ENCODE results near the gene TMEM63A. TPM values are rescaled to one million over a fixed set of nuclear protein-coding genes. Genes with fewer than 3 reads are reported as not detected.
"Not testable (repeated sequence)": the region's sequence is repeated elsewhere in the genome, so short reads cannot be mapped to it uniquely, and the experiment has no call there.

The TMEM63A gene
- total RNA-seq, 1 donor from 2014 or later = 30.7 TPM

DNA sequence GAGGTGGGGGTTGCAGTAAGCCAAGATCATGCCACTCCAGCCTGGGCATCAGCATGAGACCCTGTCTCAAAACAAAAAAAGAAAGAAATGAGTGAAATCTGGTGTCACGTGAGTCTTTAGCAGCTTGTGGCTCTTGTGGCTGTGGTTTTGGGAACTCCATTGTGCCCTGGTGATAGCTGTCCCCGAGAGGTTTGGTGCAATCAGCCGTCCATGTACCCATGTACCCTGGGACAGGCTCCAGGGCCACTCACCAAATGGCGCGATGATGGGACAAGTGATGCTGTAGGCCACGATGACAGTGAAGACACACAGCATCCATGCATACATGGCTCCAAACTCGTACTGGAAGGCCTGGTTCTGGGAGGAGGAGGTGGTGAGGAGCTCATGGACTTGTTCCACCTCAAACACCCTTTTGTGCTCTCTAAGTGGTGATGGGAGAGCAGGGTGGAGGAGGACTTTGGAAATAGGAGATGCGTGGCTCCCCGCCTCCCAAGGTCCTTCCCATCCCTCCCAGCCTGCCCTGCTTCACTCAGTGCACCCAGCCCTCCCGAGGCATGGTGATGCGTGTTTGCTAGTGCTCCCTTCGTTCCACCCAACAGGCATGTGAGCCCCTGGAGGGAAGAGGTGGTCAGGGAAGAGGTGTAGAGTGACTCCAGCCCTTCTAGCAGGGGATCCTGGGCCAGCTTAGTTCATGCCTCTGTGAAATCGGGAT, 29.6 kb downstream of the TMEM63A start:
- DNase-seq (peak; percentile 12), ATAC-seq (no peak)
- intact Hi-C loops (cut with micrococcal nuclease) = no loop called here

GRCh38 chr1:225851805-225852204, 30.4 kb downstream of the TMEM63A start:
- intact Hi-C loops (cut with micrococcal nuclease) = no loop called here

DNA sequence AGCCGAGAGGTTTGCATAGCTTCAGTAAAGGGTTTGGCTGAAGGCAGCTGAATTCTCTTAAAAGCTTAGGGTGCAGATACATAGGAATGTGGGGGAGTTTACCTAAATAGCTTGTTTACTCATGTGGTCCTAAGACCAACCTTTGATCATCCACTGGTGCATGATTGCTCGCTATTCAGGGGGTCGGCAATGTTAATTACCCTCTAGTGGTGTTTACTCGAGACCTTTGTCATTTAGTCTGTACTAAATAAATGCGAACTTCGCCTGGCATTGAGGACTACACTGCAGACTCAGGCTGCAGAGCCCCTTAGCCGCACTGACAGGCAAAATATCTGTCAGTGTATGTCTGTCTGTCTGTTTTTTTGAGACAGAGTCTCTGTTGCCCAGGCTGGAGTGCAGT, 31.8 kb downstream of the TMEM63A start:
- ATAC-seq (no peak), DNase-seq (no peak)
- intact Hi-C loops (cut with micrococcal nuclease) = no loop called here

More at GRCh38 chr1:225851805-225852204, 30.4 kb downstream of the TMEM63A start:
- no peak for DNase-seq
- ATAC-seq = no peak

DNA sequence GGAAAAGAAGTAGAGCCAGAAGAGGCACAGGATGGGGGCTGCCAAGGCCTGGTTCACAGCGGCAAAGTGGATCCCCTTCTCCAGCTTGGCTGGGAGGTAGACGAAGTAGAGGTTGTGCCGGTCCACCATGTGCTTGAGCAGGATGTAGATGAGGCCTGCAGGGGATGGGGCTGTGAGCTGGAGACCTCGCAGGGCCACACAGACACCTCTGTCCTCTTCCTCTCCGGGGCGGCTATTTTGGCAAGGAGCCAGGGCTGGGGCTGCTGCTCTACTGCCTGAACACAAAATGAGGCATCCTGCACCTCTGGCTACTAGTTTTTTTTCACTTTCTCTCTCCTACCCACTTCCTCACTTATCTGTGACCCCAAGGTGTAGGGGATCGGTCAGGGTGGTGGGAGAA, 32.3 kb downstream of the TMEM63A start:
- ATAC-seq (no peak), DNase-seq (peak; percentile 69)
- intact Hi-C loops (cut with micrococcal nuclease) = no loop called here

DNA sequence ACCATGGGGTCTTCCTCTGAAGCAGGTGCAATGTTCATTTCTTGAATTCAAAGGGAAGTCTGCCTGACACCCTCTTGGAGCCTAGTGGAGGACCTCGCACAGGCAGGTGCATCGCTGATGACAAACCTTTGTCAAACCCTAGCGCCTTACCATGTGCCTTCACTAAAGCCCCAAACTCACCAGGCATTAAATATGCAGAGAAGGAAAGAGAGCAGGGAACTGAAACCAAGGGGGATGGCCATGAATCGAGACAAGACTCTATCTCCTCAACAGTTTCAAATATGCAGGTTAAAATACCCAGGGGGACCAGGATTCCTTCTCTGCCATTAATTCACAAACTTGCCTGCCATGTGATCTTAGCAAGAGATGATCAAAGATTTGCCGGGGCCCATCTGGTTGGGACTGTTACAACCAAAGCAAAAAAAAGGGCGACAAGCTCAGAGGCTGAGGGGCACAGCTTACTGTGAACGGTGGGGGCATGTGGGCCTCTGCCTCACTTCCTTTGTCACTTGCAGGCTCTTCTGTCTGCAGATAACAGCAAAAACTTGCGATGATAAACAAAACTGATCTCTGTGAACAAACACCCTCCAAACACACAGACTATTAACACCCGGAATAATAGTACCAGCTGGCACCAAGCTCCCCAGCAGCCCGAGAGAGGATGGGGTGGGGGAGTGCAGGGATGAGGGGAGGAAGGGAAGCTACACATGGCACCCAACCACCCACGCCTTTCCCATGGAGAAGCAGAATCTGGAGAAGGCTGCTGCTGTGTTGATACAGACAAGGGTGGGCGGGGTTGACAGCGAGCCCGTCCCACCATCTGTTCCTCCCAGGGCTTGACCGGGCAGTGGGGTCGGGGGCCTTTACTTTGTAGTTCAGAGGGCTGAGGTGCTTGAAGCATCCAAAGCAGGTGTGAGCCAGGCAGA, 33.9 kb downstream of the TMEM63A start:
- ATAC-seq (no peak), DNase-seq (peak; percentile 32)
- intact Hi-C loops (cut with micrococcal nuclease) = no loop called here

- intact Hi-C loops (cut with micrococcal nuclease) = no loop called here
- DNase-seq (peak; percentile 18), ATAC-seq (no peak)
Observed at GRCh38 chr1:225847610-225848009, 34.6 kb downstream of the TMEM63A start.

DNA sequence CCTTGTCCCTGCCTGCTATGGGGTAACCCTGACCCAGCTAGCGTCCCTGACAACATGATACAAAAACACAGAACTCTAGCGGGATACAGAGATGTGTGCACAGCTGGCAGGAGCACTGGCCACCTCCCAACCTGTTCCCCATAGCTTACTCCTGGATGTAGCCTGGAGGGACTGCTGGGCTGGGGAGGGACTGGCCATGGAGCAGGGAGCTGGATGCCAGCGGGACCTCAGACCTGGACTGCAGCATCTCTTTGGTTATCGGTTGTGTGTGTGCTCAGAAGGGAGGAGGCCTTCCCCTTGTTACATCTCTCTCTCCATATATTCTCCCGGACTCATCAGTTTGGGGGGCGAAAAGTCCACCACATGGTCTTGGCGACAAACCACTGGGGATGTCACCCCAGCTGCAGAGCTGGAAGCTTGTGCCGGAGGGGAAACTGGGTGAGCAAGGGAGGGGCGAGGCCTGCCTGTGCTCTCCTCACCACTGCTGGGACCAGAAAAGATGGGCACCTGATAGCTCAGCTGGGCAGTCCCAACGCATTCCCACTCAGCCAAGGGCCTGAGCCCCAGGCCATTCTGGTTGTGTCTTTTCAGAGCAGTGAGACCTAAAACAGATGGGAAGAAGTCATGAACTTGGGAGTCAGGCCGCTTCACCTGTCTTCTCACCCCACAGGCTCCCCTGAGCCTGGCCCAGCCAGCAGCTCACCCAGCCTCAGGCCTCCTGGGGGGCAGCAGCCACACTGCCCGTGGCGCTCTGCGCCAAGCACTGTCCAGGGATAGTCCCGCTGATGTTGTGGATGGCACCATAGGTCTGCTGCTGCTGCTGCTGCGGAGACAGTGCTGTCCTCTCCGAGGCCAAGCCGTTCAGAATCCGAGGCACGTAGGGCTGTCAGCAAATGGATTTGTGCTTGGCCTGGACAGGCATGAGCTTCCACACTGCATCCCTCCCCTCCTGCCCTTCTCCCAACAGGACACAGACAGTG, 35.6 kb downstream of the TMEM63A start:
- ATAC-seq = no peak
- peak; percentile 27 for DNase-seq
- intact Hi-C loops (cut with micrococcal nuclease) = no loop called here

- intact Hi-C loops (cut with micrococcal nuclease) = no loop called here
- peak; percentile 85 for DNase-seq
Observed at GRCh38 chr1:225845571-225846259, 36.5 kb downstream of the TMEM63A start.

DNA sequence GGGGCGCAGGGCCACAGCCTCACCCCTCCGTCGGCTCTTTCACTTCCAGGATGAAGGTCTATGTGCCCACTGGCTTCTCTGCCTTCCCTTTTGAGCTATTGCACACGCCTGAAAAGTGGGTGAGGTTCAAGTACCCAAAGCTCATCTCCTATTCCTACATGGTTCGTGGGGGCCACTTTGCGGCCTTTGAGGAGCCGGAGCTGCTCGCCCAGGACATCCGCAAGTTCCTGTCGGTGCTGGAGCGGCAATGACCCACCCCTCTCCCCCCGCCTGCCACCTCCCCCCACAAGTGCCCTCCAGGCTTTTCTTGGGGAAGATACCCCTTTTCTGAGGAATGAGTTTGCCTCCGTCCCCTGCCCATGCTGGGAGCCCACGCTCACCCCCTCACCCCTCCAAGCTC, 37.1 kb downstream of the TMEM63A start:
- no peak for DNase-seq
- ATAC-seq = no peak
- intact Hi-C loops (cut with micrococcal nuclease) = no loop called here

More at GRCh38 chr1:225845571-225846259, 36.5 kb downstream of the TMEM63A start:
- peak; percentile 82 for ATAC-seq

- ATAC-seq (no peak), DNase-seq (no peak)
- intact Hi-C loops (cut with micrococcal nuclease) = no loop called here
Observed at GRCh38 chr1:225844236-225845061, 37.7 kb downstream of the TMEM63A start.

- intact Hi-C loops (cut with micrococcal nuclease) = no loop called here
- ATAC-seq = no peak
- DNase-seq = no peak
Observed at GRCh38 chr1:225843426-225843795, 38.8 kb downstream of the TMEM63A start.

GRCh38 chr1:225842788-225843425, 39.3 kb downstream of the TMEM63A start:
- intact Hi-C loops (cut with micrococcal nuclease) = no loop called here
- ATAC-seq = no peak
- DNase-seq = no peak

DNA sequence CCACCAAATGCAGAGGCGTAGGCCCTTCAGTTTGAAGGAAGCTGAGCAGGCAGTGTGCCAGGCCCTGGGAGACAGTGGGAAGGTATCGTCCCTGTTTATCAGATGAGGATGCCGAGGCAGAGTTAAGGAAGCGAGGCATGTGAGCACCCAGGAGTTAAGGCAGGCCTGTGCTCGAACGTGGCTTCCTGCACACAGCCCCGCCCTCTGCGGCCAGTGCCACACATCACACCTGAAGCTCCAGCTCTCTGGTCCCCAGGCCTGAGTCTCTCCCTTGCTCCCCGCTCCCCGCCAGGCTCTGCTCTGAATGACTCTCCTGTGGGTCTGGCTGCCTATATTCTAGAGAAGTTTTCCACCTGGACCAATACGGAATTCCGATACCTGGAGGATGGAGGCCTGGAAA, 40.1 kb downstream of the TMEM63A start:
- DNase-seq (peak; percentile 29), ATAC-seq (no peak)
- intact Hi-C loops (cut with micrococcal nuclease) = no loop called here

DNA sequence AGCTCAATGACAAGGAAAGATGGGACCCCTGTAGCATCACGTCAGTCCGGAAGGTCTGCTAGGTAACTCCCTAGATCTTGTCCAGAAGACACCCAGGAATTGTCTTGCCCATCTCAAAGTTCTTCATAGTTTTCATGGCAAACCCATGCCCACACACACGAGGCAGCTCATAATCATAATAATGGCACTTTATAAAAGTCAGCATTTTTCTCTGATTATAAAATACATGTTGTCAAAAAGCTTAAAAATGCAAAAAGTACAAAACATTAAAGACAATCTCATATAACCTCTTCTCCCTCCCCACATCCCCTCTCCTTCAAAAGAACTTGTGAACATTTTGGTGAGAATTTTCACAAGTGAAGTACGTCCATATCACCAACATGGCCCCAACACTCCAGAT, 41.5 kb downstream of the TMEM63A start:
- intact Hi-C loops (cut with micrococcal nuclease) = no loop called here
- no peak for DNase-seq
- no peak for ATAC-seq

GRCh38 chr1:225840223-225840610, 42.0 kb downstream of the TMEM63A start:
- no peak for DNase-seq
- intact Hi-C loops (cut with micrococcal nuclease) = no loop called here
- no peak for ATAC-seq

DNA sequence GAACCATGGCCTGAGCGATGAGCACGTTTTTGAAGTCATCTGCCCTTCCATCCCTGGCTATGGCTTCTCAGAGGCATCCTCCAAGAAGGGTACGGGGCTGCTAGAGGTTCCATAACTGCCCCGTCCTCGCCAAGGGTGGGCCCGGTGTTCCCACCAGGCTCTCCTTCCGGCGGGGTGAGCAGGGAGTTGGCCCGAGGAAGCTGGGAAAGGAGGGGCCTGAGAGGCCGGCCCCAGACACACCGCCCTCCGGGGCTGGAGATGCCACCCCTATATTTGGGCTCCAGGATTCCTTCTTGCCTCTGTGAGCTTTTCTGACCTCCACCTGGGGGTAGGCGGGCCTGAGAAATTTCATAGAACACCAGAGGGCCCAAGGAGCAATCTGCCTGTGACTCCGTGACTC, 43.4 kb downstream of the TMEM63A start:
- DNase-seq (no peak), ATAC-seq (no peak)
- intact Hi-C loops (cut with micrococcal nuclease) = no loop called here

DNA sequence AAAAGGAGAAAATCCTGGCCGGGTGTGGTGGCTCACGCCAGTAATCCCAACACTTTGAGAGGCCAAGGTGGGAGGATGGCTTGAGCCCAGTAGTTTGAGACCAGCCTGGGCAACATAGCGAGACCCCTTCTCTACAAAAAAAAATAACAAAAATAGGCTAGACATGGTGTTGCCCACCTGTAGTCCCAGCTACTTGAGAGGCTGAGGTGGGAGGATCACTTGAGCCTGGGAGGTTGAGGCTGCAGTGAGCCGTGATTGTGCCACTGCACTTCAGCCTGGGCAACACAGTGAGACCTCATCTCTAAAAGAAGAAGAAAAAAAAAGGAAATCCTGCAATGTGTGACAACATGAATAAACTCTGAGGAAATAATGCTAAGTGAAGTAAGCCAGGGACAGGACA, 45.9 kb downstream of the TMEM63A start:
- intact Hi-C loops (cut with micrococcal nuclease); ATAC-seq: not testable (repeated sequence)
- DNase-seq = peak; percentile 13

Measured in left ventricle myocardium superior (tissue), 1 donor.